HFF-Myc (cell line): ENCODE measurements around the gene TPSB2.
"Not testable (repeated sequence)": the region's sequence is repeated elsewhere in the genome, so short reads cannot be mapped to it uniquely, and the experiment has no call there.

ENCODE experiments used
- DNase-seq: peaks from one replicate; pipeline ENCODE4 v3.0.0-alpha.2; 2011; ENCODE audit warnings: low read depth; ENCODE audit errors: extremely low read depth
- H3K4me3 ChIP-seq: replicated peaks from 2 replicates; pipeline ENCODE4 v1.5.1; 2011; ENCODE audit warnings: low read depth, mild to moderate bottlenecking, control low read depth, low read length
- CTCF ChIP-seq: IDR thresholded peaks from 2 replicates; pipeline ENCODE4 v1.5.1; 2012; ENCODE audit warnings: mild to moderate bottlenecking, low read depth, low read length, control low read depth; ENCODE audit errors: missing control alignments

TPSB2 gene

GRCh38 chr16:1200014-1200627 is 29.9 kb downstream of the TPSB2 start:
- TF ChIP-seq CTCF: no peak
- no peak overlapping the region for H3K4me3 ChIP-seq
- DNase-seq: no peak

GRCh38 chr16:1199347-1200013 is 30.5 kb downstream of the TPSB2 start:
- TF ChIP-seq CTCF: no peak
- no peak for DNase-seq
- no peak overlapping the region for H3K4me3 ChIP-seq

- not testable (repeated sequence) for H3K4me3 ChIP-seq, DNase-seq
These were observed 31.2 kb downstream of the TPSB2 start for GRCh38 chr16:1198671-1199346.

GRCh38 chr16:1198194-1198593 is 31.8 kb downstream of the TPSB2 start:
- no peak for DNase-seq
- no peak for TF ChIP-seq CTCF

GRCh38 chr16:1197237-1197866 is 32.6 kb downstream of the TPSB2 start:
- H3K4me3 ChIP-seq: no peak overlapping the region
- DNase-seq: no peak
- TF ChIP-seq CTCF: no peak

More at GRCh38 chr16:1198194-1198593, 31.8 kb downstream of the TPSB2 start:
- no peak overlapping the region for H3K4me3 ChIP-seq

- DNase-seq: no peak
These were observed 33.5 kb downstream of the TPSB2 start for GRCh38 chr16:1196494-1196893.

More at GRCh38 chr16:1196494-1196893, 33.5 kb downstream of the TPSB2 start:
- TF ChIP-seq CTCF: no peak
- no peak overlapping the region for H3K4me3 ChIP-seq
